Thoracic aorta (tissue), 2 donors: ENCODE results near the gene ZMYND8. TPM values are rescaled to one million over a fixed set of nuclear protein-coding genes. Genes with fewer than 3 reads are reported as not detected.
"Not testable (repeated sequence)": the region's sequence is repeated elsewhere in the genome, so short reads cannot be mapped to it uniquely, and the experiment has no call there.

Source experiments
- ATAC-seq: fragments of 150-250 bp; one replicate; pipeline ENCODE4 v1.8.0; 2017; ENCODE audit warnings: low read depth; ENCODE audit not compliant: insufficient number of reproducible peaks, low FRiP score
- DNase-seq: peaks from one replicate; pipeline ENCODE4 v3.0.0-alpha.2; 2020; ENCODE audit warnings: low spot score
- H3K27ac ChIP-seq, 2 donors: fragments of 200-600 bp; sonication (generic); 1 replicate in 1 of 2; 2 replicates in 1 of 2; pipeline ENCODE4 v1.5.1; 2016; ENCODE audit warnings: mild to moderate bottlenecking in 2 of 2, moderate library complexity in 2 of 2
- H3K27me3 ChIP-seq: fragments of 200-600 bp; sonication (generic); replicated peaks from 2 replicates; pipeline ENCODE4 v1.6.0; 2016; ENCODE audit warnings: mild to moderate bottlenecking; ENCODE audit not compliant: insufficient read depth
- H3K36me3 ChIP-seq: fragments of 200-600 bp; sonication (generic); one replicate; pipeline ENCODE4 v1.5.1; 2016
- H3K4me1 ChIP-seq, 2 donors: fragments of 200-600 bp; sonication (generic); 1 replicate in 1 of 2; 2 replicates in 1 of 2; pipeline versions ENCODE4 v1.5.1 to v1.6.0; 2016; ENCODE audit warnings: low read depth in 2 of 2, mild to moderate bottlenecking in 1 of 2; ENCODE audit not compliant: control insufficient read depth in 1 of 2
- H3K4me3 ChIP-seq: fragments of 200-600 bp; sonication (generic); 2 replicates; pipeline ENCODE4 v1.5.1; 2016; ENCODE audit warnings: mild to moderate bottlenecking
- H3K9me3 ChIP-seq: fragments of 200-600 bp; sonication (generic); 2 replicates; pipeline ENCODE4 v1.5.1; 2016
- CTCF ChIP-seq: fragments of 200-600 bp; sonication (generic); IDR thresholded peaks from one replicate; pipeline ENCODE4 v1.5.1; 2019; ENCODE audit warnings: antibody characterized with exemption
- total RNA-seq, 2 donors: library from RNA; depleted of rRNA; stranded (reverse); fragments of >200 nt; gene quantifications; one replicate each; pipeline versions ENCODE4 v1.1.0 to v1.2.3, GENCODE V29; 2016

Gene ZMYND8
- total RNA-seq, 2 donors from 2014 or later = 17.9 to 27.2 TPM

- no peak overlapping the region for H3K4me3 ChIP-seq
- H3K4me1 ChIP-seq = no peaks in the 10 kb centered on the region
- H3K27me3 ChIP-seq = no peaks in the 10 kb centered on the region
- ATAC-seq (no peak), DNase-seq (no peak)
- no peaks in the 10 kb centered on the region for H3K9me3 ChIP-seq
- peaks cover 45% of the 10 kb centered on the region for H3K36me3 ChIP-seq
- no peak for TF ChIP-seq CTCF
- H3K27ac ChIP-seq = no peak overlapping the region
Observed at GRCh38 chr20:47210470-47210869, 146.0 kb downstream of the ZMYND8 start.

- ATAC-seq (no peak), DNase-seq (no peak)
- Histone ChIP-seq H3K36me3 (peaks cover 45% of the 10 kb centered on the region), H3K4me3 (no peak overlapping the region), H3K27ac (no peak overlapping the region), H3K27me3 (no peaks in the 10 kb centered on the region), H3K9me3 (no peaks in the 10 kb centered on the region), H3K4me1 (no peaks in the 10 kb centered on the region)
- no peak for TF ChIP-seq CTCF
Observed at GRCh38 chr20:47209982-47210381, 146.5 kb downstream of the ZMYND8 start.

- no peaks in the 10 kb centered on the region for H3K27me3 ChIP-seq
- H3K9me3 ChIP-seq = no peaks in the 10 kb centered on the region
- ATAC-seq (no peak), DNase-seq (no peak)
- H3K27ac ChIP-seq = no peak overlapping the region
- H3K36me3 ChIP-seq = peaks cover 40% of the 10 kb centered on the region
- no peak for TF ChIP-seq CTCF
- no peak overlapping the region for H3K4me3 ChIP-seq
- no peaks in the 10 kb centered on the region for H3K4me1 ChIP-seq
Observed at GRCh38 chr20:47208534-47209174, 147.8 kb downstream of the ZMYND8 start.

- no peak for DNase-seq
- Histone ChIP-seq H3K4me1 (no peaks in the 10 kb centered on the region), H3K9me3 (no peaks in the 10 kb centered on the region), H3K4me3 (no peak overlapping the region), H3K27me3 (no peaks in the 10 kb centered on the region), H3K27ac (no peak overlapping the region), H3K36me3 (peaks cover 24% of the 10 kb centered on the region)
- TF ChIP-seq CTCF = no peak
- no peak for ATAC-seq
Observed at GRCh38 chr20:47206962-47207641, 149.4 kb downstream of the ZMYND8 start.

GRCh38 chr20:47206552-47206951, 149.9 kb downstream of the ZMYND8 start:
- H3K36me3 ChIP-seq = peaks cover 19% of the 10 kb centered on the region
- not testable (repeated sequence) for DNase-seq, H3K4me3 ChIP-seq, ATAC-seq, H3K27ac ChIP-seq, H3K9me3 ChIP-seq, H3K27me3 ChIP-seq, H3K4me1 ChIP-seq
